Right atrium auricular region (tissue), 2 donors: ENCODE data around the gene IGSF8. TPM values are rescaled to one million over a fixed set of nuclear protein-coding genes. Genes with fewer than 3 reads are reported as not detected.

Source experiments
- DNase-seq: peaks from one replicate; pipeline ENCODE4 v3.0.0-alpha.2; 2019; ENCODE audit warnings: low spot score
- H3K27ac ChIP-seq, 2 donors: fragments of 200-600 bp; sonication (generic); 1 replicate in 1 of 2; 2 replicates in 1 of 2; pipeline ENCODE4 v1.5.1; 2016 to 2019
- H3K27me3 ChIP-seq, 2 donors: fragments of 200-600 bp; sonication (generic); one replicate each; pipeline versions ENCODE4 v1.5.1 to v1.6.0; 2017 to 2019
- H3K36me3 ChIP-seq: fragments of 200-600 bp; sonication (generic); one replicate; pipeline ENCODE4 v1.5.1; 2016
- H3K4me1 ChIP-seq, 2 donors: fragments of 200-600 bp; sonication (generic); one replicate each; pipeline versions ENCODE4 v1.5.1 to v1.6.0; 2017 to 2019
- H3K4me3 ChIP-seq, 2 donors: fragments of 200-600 bp; sonication (generic); 1 replicate in 1 of 2; 2 replicates in 1 of 2; pipeline ENCODE4 v1.5.1; 2017 to 2019; ENCODE audit warnings: mild to moderate bottlenecking in 1 of 2, moderate library complexity in 1 of 2
- H3K9me3 ChIP-seq, 2 donors: fragments of 200-600 bp; sonication (generic); one replicate each; pipeline ENCODE4 v1.5.1; 2019
- CTCF ChIP-seq, 2 donors: fragments of 200-600 bp; sonication (generic); IDR thresholded peaks; one replicate each; pipeline ENCODE4 v1.5.1; 2019; ENCODE audit warnings: antibody characterized with exemption in 2 of 2
- total RNA-seq, 2 donors: library from RNA; depleted of rRNA; stranded (reverse); fragments of >200 nt; gene quantifications; one replicate each; pipeline ENCODE4 v1.1.0, GENCODE V29; 2016

Gene IGSF8
- total RNA-seq, 2 donors from 2014 or later: 20.1 to 20.8 TPM

- no peak for DNase-seq
- H3K27ac ChIP-seq: no peak overlapping the region
- no peaks in the 10 kb centered on the region for H3K9me3 ChIP-seq
- peaks cover 18% of the 10 kb centered on the region for H3K36me3 ChIP-seq
- no peak overlapping the region for H3K4me3 ChIP-seq
- H3K27me3 ChIP-seq: no peaks in the 10 kb centered on the region
- no peak for TF ChIP-seq CTCF (IDR thresholded peaks at IDR 0.05)
- H3K4me1 ChIP-seq: peaks cover 0 to 26% of the 10 kb centered on the region in 2 donors
These were observed 5.4 kb downstream of the IGSF8 start for GRCh38 chr1:160093069-160093395.

GRCh38 chr1:160092366-160093068 is 5.9 kb downstream of the IGSF8 start:
- H3K36me3 ChIP-seq: peaks cover 18% of the 10 kb centered on the region
- no peak for TF ChIP-seq CTCF (IDR thresholded peaks at IDR 0.05)
- H3K4me1 ChIP-seq: peaks cover 0 to 21% of the 10 kb centered on the region in 2 donors
- H3K27me3 ChIP-seq: no peaks in the 10 kb centered on the region
- DNase-seq: no peak
- H3K9me3 ChIP-seq: no peaks in the 10 kb centered on the region
- no peak overlapping the region for H3K4me3 ChIP-seq
- no peak overlapping the region for H3K27ac ChIP-seq

- Histone ChIP-seq H3K4me1 (peaks cover 0 to 13% of the 10 kb centered on the region in 2 donors), H3K4me3 (no peak overlapping the region), H3K27ac (no peak overlapping the region), H3K27me3 (no peaks in the 10 kb centered on the region), H3K9me3 (no peaks in the 10 kb centered on the region), H3K36me3 (peaks cover 18% of the 10 kb centered on the region)
- TF ChIP-seq CTCF (IDR thresholded peaks at IDR 0.05): no peak
- DNase-seq: no peak
These were observed 6.7 kb downstream of the IGSF8 start for GRCh38 chr1:160091666-160092223.

- Histone ChIP-seq H3K4me1 (peaks cover 0 to 3% of the 10 kb centered on the region in 2 donors), H3K36me3 (peaks cover 18% of the 10 kb centered on the region), H3K9me3 (no peaks in the 10 kb centered on the region), H3K27me3 (no peaks in the 10 kb centered on the region), H3K27ac (no peak overlapping the region), H3K4me3 (no peak overlapping the region)
- DNase-seq: no peak
- no peak for TF ChIP-seq CTCF (IDR thresholded peaks at IDR 0.05)
These were observed 7.7 kb downstream of the IGSF8 start for GRCh38 chr1:160090760-160091159.

GRCh38 chr1:160089883-160090282 is 8.5 kb downstream of the IGSF8 start:
- H3K9me3 ChIP-seq: no peaks in the 10 kb centered on the region
- H3K4me3 ChIP-seq: no peak overlapping the region
- H3K27ac ChIP-seq: no peak overlapping the region
- H3K4me1 ChIP-seq: no peaks in the 10 kb centered on the region
- peaks cover 18% of the 10 kb centered on the region for H3K36me3 ChIP-seq
- no peaks in the 10 kb centered on the region for H3K27me3 ChIP-seq
- DNase-seq: no peak
- TF ChIP-seq CTCF (IDR thresholded peaks at IDR 0.05): no peak
